Prostate gland (tissue), 2 donors: Measurements from ENCODE around the gene AFF3. TPM values are rescaled to one million over a fixed set of nuclear protein-coding genes. Genes with fewer than 3 reads are reported as not detected.

Experiments
- DNase-seq: peaks from one replicate; pipeline ENCODE4 v3.0.0-alpha.2; 2019; ENCODE audit warnings: low spot score
- H3K27ac ChIP-seq, 2 donors: fragments of 200-600 bp; sonication (generic); 2 replicates each; pipeline ENCODE4 v1.5.1; 2017 to 2019
- H3K27me3 ChIP-seq: fragments of 200-600 bp; sonication (generic); replicated peaks from 2 replicates; pipeline ENCODE4 v1.5.1; 2019; ENCODE audit not compliant: insufficient read depth
- H3K36me3 ChIP-seq, 2 donors: fragments of 200-600 bp; sonication (generic); 1 replicate in 1 of 2; 2 replicates in 1 of 2; pipeline versions ENCODE4 v1.5.1 to v1.8.1; 2017 to 2019
- H3K4me1 ChIP-seq: fragments of 200-600 bp; sonication (generic); replicated peaks from 2 replicates; pipeline ENCODE4 v1.5.1; 2019
- H3K4me3 ChIP-seq, 2 donors: fragments of 200-600 bp; sonication (generic); 2 replicates each; pipeline ENCODE4 v1.5.1; 2017 to 2019
- H3K9me3 ChIP-seq: fragments of 200-600 bp; sonication (generic); 2 replicates; pipeline ENCODE4 v1.5.1; 2017
- CTCF ChIP-seq, 4 experiments: fragments of 200-600 bp in 2 of 4; fragments of 450-650 bp in 2 of 4; sonication (generic) in 2 of 4; IDR thresholded peaks; 1 replicate in 3 of 4; 2 replicates in 1 of 4; pipeline ENCODE4 v1.5.1; 2016 to 2019; ENCODE audit warnings: antibody characterized with exemption in 4 of 4, mild to moderate bottlenecking in 2 of 4, moderate library complexity in 2 of 4
- POLR2A ChIP-seq: fragments of 450-650 bp; IDR thresholded peaks from one replicate; pipeline ENCODE4 v1.6.1; 2016; ENCODE audit warnings: antibody characterized with exemption, mild to moderate bottlenecking
- POLR2AphosphoS5 ChIP-seq: sonication (generic); formaldehyde crosslinking; IDR thresholded peaks from one replicate; pipeline ENCODE4 v1.6.1; 2017; ENCODE audit warnings: antibody characterized with exemption
- WGBS: methylation state at CpG from one replicate; pipeline ENCODE4 v1.1.5; 2018; 5-methylcytosine and 5-hydroxymethylcytosine counted together
- intact Hi-C: fragments of 100-400 bp; cut with DNase I; formaldehyde crosslinking; loops from one replicate; pipeline ENCODE4 v1.14.2; 2022
- total RNA-seq, 2 donors: library from RNA; depleted of rRNA; stranded (reverse); fragments of >200 nt; gene quantifications; one replicate each; pipeline ENCODE4 v1.1.0, GENCODE V29; 2016

Gene AFF3
- total RNA-seq, 2 donors from 2014 or later, result 74.4 to 113 TPM

DNA sequence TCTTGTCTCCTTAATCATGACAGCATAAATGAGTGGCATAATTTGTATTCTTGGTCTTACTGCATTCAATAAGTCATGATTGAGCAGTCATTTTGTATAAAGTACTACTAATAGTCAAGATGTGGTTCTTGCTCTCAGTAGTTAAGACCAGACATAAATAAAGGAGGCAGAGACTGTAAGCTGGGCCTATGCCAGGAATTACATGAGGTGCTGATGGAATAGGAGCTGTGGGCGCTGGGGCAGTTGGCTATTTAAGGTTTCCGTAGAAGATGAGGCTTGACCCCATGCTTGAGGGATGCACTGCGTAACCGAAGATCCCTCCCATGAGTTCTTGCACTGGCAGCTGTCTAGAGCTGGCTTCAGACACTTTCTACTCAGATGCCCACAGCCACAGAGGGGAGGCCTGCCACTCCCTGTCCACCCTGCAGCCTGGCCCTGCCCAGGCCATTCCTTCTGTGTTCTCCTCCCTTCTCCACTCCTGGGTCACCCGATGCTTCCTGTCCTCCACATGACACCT lies 501.7 kb downstream of the AFF3 start:
- DNase-seq, result no peak
- 76% methylated on average over 5 of the region's 5 CpGs for WGBS
- Histone ChIP-seq H3K9me3 (no peaks in the 10 kb centered on the region), H3K27me3 (no peaks in the 10 kb centered on the region), H3K27ac (no peak overlapping the region), H3K4me3 (no peak overlapping the region), H3K36me3 (no peaks in the 10 kb centered on the region), H3K4me1 (no peaks in the 10 kb centered on the region)
- intact Hi-C loops, result no loop called here
- TF ChIP-seq POLR2AphosphoS5 (no peak), POLR2A (no peak), CTCF (IDR thresholded peaks at IDR 0.05) (no peak)

- DNase-seq, result no peak
- 70% methylated on average over 4 of the region's 4 CpGs for WGBS
- H3K36me3 ChIP-seq, result no peaks in the 10 kb centered on the region
- no peaks in the 10 kb centered on the region for H3K27me3 ChIP-seq
- TF ChIP-seq CTCF (IDR thresholded peaks at IDR 0.05) (no peak), POLR2A (no peak), POLR2AphosphoS5 (no peak)
- H3K27ac ChIP-seq, result no peak overlapping the region
- H3K9me3 ChIP-seq, result no peaks in the 10 kb centered on the region
- no peak overlapping the region for H3K4me3 ChIP-seq
- intact Hi-C loops, result no loop called here
- no peaks in the 10 kb centered on the region for H3K4me1 ChIP-seq
Observed at GRCh38 chr2:99638791-99639190, 503.6 kb downstream of the AFF3 start.

- no peak overlapping the region for H3K27ac ChIP-seq
- H3K4me3 ChIP-seq, result no peak overlapping the region
- TF ChIP-seq POLR2A (no peak), POLR2AphosphoS5 (no peak), CTCF (IDR thresholded peaks at IDR 0.05) (no peak)
- DNase-seq, result no peak
- no peaks in the 10 kb centered on the region for H3K4me1 ChIP-seq
- 44% methylated on average over 7 of the region's 7 CpGs for WGBS
- H3K9me3 ChIP-seq, result no peaks in the 10 kb centered on the region
- intact Hi-C loops, result no loop called here
- no peaks in the 10 kb centered on the region for H3K27me3 ChIP-seq
- no peaks in the 10 kb centered on the region for H3K36me3 ChIP-seq
Observed at GRCh38 chr2:99637159-99637697, 505.2 kb downstream of the AFF3 start.

DNA sequence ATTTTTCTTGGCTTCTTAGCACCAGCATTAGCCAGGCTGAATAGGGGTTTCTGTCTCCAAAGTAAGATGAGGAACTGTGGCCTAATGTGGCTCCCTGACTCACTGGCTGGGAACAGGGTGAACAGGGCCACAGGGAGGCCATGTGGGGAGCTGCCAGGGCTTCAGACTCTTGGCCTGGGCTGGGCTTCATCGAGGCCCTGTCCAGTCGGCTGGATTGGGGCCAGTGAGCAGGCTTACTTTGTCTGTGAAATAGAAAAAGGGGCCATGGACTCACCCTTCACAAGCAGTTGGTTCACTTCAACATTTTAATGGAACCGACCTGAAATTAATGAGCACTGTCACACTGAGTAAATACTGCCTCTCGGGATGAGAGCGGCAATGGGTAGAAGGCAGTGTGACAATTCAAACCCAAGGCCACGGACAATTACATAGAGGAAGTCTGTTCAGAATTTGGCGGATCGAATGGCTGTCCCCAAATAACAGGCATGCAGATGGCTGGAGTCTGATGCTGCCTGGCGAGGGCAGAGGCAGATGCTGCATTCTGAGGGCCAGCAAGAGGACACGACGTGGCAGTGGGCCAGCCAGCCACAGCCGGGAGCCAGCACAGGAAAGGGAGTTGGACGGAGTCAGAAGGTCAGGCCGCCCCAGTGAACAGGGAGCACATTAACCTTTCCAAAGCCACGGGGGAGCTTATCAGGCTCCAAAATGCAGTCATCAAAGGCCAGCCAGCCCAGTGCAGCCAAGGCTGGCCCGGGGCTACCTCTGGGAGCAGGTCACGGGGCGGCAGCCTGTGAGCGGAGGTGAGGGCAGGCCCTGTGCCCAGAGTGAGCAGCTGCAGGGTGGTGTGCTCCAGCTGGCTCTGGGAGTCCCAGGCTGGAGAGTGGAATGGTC lies 506.0 kb downstream of the AFF3 start:
- Histone ChIP-seq H3K27ac (peak overlapping the region in 1 of 2 donors; percentile 1), H3K4me1 (no peaks in the 10 kb centered on the region), H3K27me3 (no peaks in the 10 kb centered on the region), H3K4me3 (no peak overlapping the region), H3K36me3 (no peaks in the 10 kb centered on the region), H3K9me3 (no peaks in the 10 kb centered on the region)
- intact Hi-C loops, result no loop called here
- DNase-seq, result no peak
- WGBS, result 53% methylated on average over 19 of the region's 19 CpGs
- TF ChIP-seq POLR2A, result no peak
- TF ChIP-seq POLR2AphosphoS5, result no peak
- no peak for TF ChIP-seq CTCF (IDR thresholded peaks at IDR 0.05)
